Neuronal stem cell (in vitro differentiated cells): Measurements from ENCODE around the gene RNF114.

Experiments used
- DNase-seq: peaks from one replicate; pipeline ENCODE4 v3.0.0-alpha.2; 2013; ENCODE audit warnings: low spot score
- H2AFZ ChIP-seq: one replicate; pipeline ENCODE4 v1.6.1; 2013; ENCODE audit warnings: mild to moderate bottlenecking, low read length, inconsistent platforms
- H2AK5ac ChIP-seq: 2 replicates; pipeline ENCODE4 v1.6.1; 2013; ENCODE audit warnings: low read depth, mild to moderate bottlenecking, inconsistent platforms, low read length, moderate library complexity, mixed read lengths
- H2BK120ac ChIP-seq: 2 replicates; pipeline ENCODE4 v1.6.1; 2013; ENCODE audit warnings: low read depth, mild to moderate bottlenecking, inconsistent platforms, low read length, moderate library complexity, mixed read lengths
- H2BK12ac ChIP-seq: one replicate; pipeline ENCODE4 v1.6.1; 2013; ENCODE audit warnings: low read length, inconsistent platforms
- H2BK15ac ChIP-seq: 2 replicates; pipeline ENCODE4 v1.6.1; 2013; ENCODE audit warnings: mild to moderate bottlenecking, low read length, inconsistent platforms, mixed read lengths
- H2BK5ac ChIP-seq: one replicate; pipeline ENCODE4 v1.6.1; 2013; ENCODE audit warnings: inconsistent platforms, mild to moderate bottlenecking, low read length, moderate library complexity
- H3K14ac ChIP-seq: one replicate; pipeline ENCODE4 v1.6.1; 2013; ENCODE audit warnings: low read length, inconsistent platforms
- H3K18ac ChIP-seq: 2 replicates; pipeline ENCODE4 v1.6.1; 2013; ENCODE audit warnings: low read length, inconsistent platforms
- H3K23ac ChIP-seq: 2 replicates; pipeline ENCODE4 v1.6.1; 2013; ENCODE audit warnings: low read depth, mild to moderate bottlenecking, mixed read lengths, low read length, inconsistent platforms; ENCODE audit not compliant: poor library complexity
- H3K27ac ChIP-seq: replicated peaks from 3 replicates; pipeline ENCODE4 v1.5.1; 2013; ENCODE audit warnings: low read length, inconsistent platforms
- H3K27me3 ChIP-seq, 3 experiments: 2 replicates each; pipeline ENCODE4 v1.6.1; 2013; ENCODE audit warnings: low read length in 3 of 3, mild to moderate bottlenecking in 2 of 3, inconsistent platforms in 1 of 3, low read depth in 1 of 3, mixed read lengths in 1 of 3, moderate library complexity in 1 of 3; ENCODE audit not compliant: control insufficient read depth in 3 of 3, insufficient read depth in 3 of 3
- H3K36me3 ChIP-seq, 2 donors: replicated peaks in 1 of 2; 2 replicates each; pipeline ENCODE4 v1.6.1; 2013; ENCODE audit warnings: low read length in 2 of 2; ENCODE audit not compliant: control insufficient read depth in 2 of 2, insufficient read depth in 2 of 2
- H3K4ac ChIP-seq: 2 replicates; pipeline ENCODE4 v1.6.1; 2013; ENCODE audit warnings: inconsistent platforms, mild to moderate bottlenecking, low read length, moderate library complexity
- H3K4me1 ChIP-seq, 2 donors: 1 replicate in 1 of 2; 2 replicates in 1 of 2; pipeline ENCODE4 v1.6.1; 2013; ENCODE audit warnings: low read length in 2 of 2, low read depth in 1 of 2; ENCODE audit not compliant: control insufficient read depth in 2 of 2, insufficient read depth in 1 of 2
- H3K4me2 ChIP-seq: one replicate; pipeline ENCODE4 v1.6.1; 2013; ENCODE audit warnings: mild to moderate bottlenecking, low read length, inconsistent platforms; ENCODE audit not compliant: insufficient read depth, poor library complexity, severe bottlenecking
- H3K4me3 ChIP-seq, 2 donors: 2 replicates each; pipeline ENCODE4 v1.5.1; 2013; ENCODE audit warnings: low read length in 2 of 2, mild to moderate bottlenecking in 2 of 2, inconsistent platforms in 1 of 2, moderate library complexity in 1 of 2
- H3K79me1 ChIP-seq: one replicate; pipeline ENCODE4 v1.6.1; 2013; ENCODE audit warnings: low read depth, mild to moderate bottlenecking, inconsistent platforms, low read length, moderate library complexity
- H3K9ac ChIP-seq: one replicate; pipeline ENCODE4 v1.6.1; 2013; ENCODE audit warnings: mild to moderate bottlenecking, low read depth, low read length, inconsistent platforms; ENCODE audit not compliant: poor library complexity
- H3K9me3 ChIP-seq, 2 donors: replicated peaks in 1 of 2; 2 replicates each; pipeline versions ENCODE3 to v1.6.1; 2013; ENCODE audit warnings: low read length in 2 of 2, mild to moderate bottlenecking in 2 of 2, inconsistent platforms in 1 of 2, low read depth in 1 of 2, mixed read lengths in 1 of 2, moderate library complexity in 1 of 2; ENCODE audit not compliant: control insufficient read depth in 2 of 2, insufficient read depth in 1 of 2
- H4K8ac ChIP-seq: one replicate; pipeline ENCODE4 v1.6.1; 2013; ENCODE audit warnings: low read depth, mild to moderate bottlenecking, inconsistent platforms, low read length, moderate library complexity
- H4K91ac ChIP-seq: one replicate; pipeline ENCODE4 v1.6.1; 2013; ENCODE audit warnings: low read length, low read depth, mild to moderate bottlenecking, inconsistent platforms; ENCODE audit not compliant: poor library complexity
- WGBS, 2 donors: extraction: QIAGEN DNeasy Blood & Tissue Kit; methylation state at CpG; one replicate each; pipeline ENCODE4 v1.1.7; 2013; ENCODE audit warnings: missing lambda C conversion rate in 2 of 2, mixed read lengths in 1 of 2; ENCODE audit not compliant: insufficient read length in 2 of 2, insufficient replicate concordance in 1 of 2; ENCODE audit errors: extremely low coverage in 2 of 2; 5-methylcytosine and 5-hydroxymethylcytosine counted together

Gene RNF114

DNA sequence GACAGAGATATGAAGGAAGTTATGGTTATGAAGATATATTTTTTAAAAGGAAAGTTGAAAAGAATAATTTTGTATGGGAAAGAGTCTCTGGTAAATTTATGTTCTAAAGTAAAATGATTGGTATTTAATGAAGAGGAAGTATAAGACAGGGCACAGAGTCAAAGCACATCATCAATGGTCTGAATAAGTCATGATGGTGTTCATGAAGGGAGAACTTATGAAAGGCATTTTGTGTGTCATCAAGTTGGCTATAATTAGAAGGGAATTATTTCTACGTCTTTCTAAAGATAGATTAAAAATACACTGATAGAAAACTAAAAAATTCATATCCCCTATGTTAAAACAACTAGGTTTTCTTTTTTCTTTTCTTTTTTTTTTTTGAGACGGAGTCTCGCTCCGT is 25.2 kb downstream of the RNF114 start:
- H3K9ac ChIP-seq = no peak overlapping the region
- no peak overlapping the region for H2BK15ac ChIP-seq
- peaks cover 0 to 3% of the 10 kb centered on the region in 2 donors for H3K9me3 ChIP-seq
- H3K36me3 ChIP-seq = peaks cover 6 to 22% of the 10 kb centered on the region in 2 donors
- no peak overlapping the region for H3K4me2 ChIP-seq
- no peak overlapping the region for H2BK5ac ChIP-seq
- no peak for DNase-seq
- no peak overlapping the region for H2AFZ ChIP-seq
- no peaks in the 10 kb centered on the region for H3K4me1 ChIP-seq
- no peak overlapping the region for H2AK5ac ChIP-seq
- no peak overlapping the region for H3K14ac ChIP-seq
- no peak overlapping the region for H3K27ac ChIP-seq
- H3K4me3 ChIP-seq = no peak overlapping the region
- no peak overlapping the region for H3K23ac ChIP-seq
- H3K27me3 ChIP-seq = no peaks in the 10 kb centered on the region
- no CpG with 5 or more reads among the region's 4 CpGs for WGBS, 2 donors
- no peak overlapping the region for H4K91ac ChIP-seq
- H3K79me1 ChIP-seq = no peaks in the 10 kb centered on the region
- H2BK12ac ChIP-seq = no peak overlapping the region
- H3K18ac ChIP-seq = no peak overlapping the region
- no peak overlapping the region for H2BK120ac ChIP-seq
- H4K8ac ChIP-seq = no peak overlapping the region
- no peak overlapping the region for H3K4ac ChIP-seq

- no peaks in the 10 kb centered on the region for H3K9me3 ChIP-seq
- no peak overlapping the region for H2BK15ac ChIP-seq
- peaks cover 0 to 2% of the 10 kb centered on the region in 2 donors for H3K4me1 ChIP-seq
- H2BK120ac ChIP-seq = no peak overlapping the region
- no CpG with 5 or more reads among the region's 5 CpGs for WGBS, 2 donors
- H3K4ac ChIP-seq = no peak overlapping the region
- H3K4me3 ChIP-seq = no peak overlapping the region
- no peak overlapping the region for H2BK12ac ChIP-seq
- H3K27me3 ChIP-seq = no peaks in the 10 kb centered on the region
- no peak overlapping the region for H3K27ac ChIP-seq
- no peak overlapping the region for H4K8ac ChIP-seq
- H2AFZ ChIP-seq = no peak overlapping the region
- H3K14ac ChIP-seq = no peak overlapping the region
- no peak overlapping the region for H3K23ac ChIP-seq
- H2BK5ac ChIP-seq = no peak overlapping the region
- H3K4me2 ChIP-seq = no peak overlapping the region
- H3K36me3 ChIP-seq = peaks cover 0 to 1% of the 10 kb centered on the region in 2 donors
- DNase-seq = no peak
- no peak overlapping the region for H3K9ac ChIP-seq
- no peak overlapping the region for H3K18ac ChIP-seq
- H4K91ac ChIP-seq = no peak overlapping the region
- no peaks in the 10 kb centered on the region for H3K79me1 ChIP-seq
- H2AK5ac ChIP-seq = no peak overlapping the region
Observed at GRCh38 chr20:49964964-49965780, 29.0 kb downstream of the RNF114 start.

DNA sequence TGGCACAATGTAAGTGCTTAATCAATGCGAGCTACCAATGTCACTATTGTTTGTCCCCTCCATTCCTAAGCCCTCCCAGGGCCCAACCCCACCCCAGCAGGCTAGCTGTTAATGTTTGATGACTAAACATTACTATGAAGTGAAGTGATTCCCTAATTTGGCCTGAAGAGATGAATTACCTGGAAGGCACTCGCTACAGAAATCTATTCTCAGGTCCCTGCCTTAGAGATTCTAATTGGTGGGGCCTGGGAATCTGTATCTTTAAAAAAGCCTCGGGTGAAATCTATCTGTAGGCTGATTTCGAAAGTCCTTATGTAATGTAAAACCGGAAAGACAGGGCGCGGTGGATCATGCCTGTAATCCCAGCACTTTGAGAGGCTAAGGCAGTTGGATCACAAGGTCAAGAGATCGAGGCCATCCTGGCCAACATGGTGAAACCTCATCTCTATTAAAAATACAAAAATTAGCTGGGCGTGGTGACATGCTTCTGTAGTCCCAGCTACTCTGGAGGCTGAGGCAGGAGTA is 29.6 kb downstream of the RNF114 start:
- H3K9ac ChIP-seq = no peak overlapping the region
- no peak overlapping the region for H2BK120ac ChIP-seq
- H3K36me3 ChIP-seq = no peaks in the 10 kb centered on the region
- H4K8ac ChIP-seq = no peak overlapping the region
- H3K18ac ChIP-seq = no peak overlapping the region
- no peak overlapping the region for H2AFZ ChIP-seq
- no peak overlapping the region for H2BK12ac ChIP-seq
- H2BK5ac ChIP-seq = no peak overlapping the region
- H3K4me1 ChIP-seq = peaks cover 0 to 2% of the 10 kb centered on the region in 2 donors
- H3K27me3 ChIP-seq = no peaks in the 10 kb centered on the region
- H4K91ac ChIP-seq = no peak overlapping the region
- H3K23ac ChIP-seq = no peak overlapping the region
- no peak overlapping the region for H3K4me3 ChIP-seq
- DNase-seq = no peak
- H3K4ac ChIP-seq = no peak overlapping the region
- H3K27ac ChIP-seq = no peak overlapping the region
- H3K4me2 ChIP-seq = no peak overlapping the region
- H2AK5ac ChIP-seq = no peak overlapping the region
- no peaks in the 10 kb centered on the region for H3K9me3 ChIP-seq
- no CpG with 5 or more reads among the region's 9 CpGs for WGBS, 2 donors
- H3K14ac ChIP-seq = no peak overlapping the region
- H3K79me1 ChIP-seq = no peaks in the 10 kb centered on the region
- H2BK15ac ChIP-seq = no peak overlapping the region

DNA sequence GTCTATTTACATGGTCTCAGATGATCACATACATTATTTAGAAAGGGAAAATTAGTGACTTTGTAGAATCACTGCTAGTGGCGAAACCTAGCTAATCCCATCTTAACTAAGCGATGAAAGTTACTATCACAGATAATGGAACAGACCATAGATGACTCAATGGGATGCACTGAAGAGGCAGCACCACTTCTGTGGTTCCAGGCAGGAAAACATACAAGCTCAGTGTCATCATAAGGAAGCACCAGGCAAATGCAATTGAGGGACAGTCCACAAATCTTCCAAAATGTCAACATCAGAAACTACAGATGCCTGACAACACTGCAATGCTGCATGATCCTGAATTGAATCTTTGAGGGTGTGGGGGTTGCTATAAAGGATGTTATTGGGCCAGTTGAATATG is 30.7 kb downstream of the RNF114 start:
- H3K36me3 ChIP-seq = no peaks in the 10 kb centered on the region
- H3K23ac ChIP-seq = no peak overlapping the region
- no peak overlapping the region for H2AFZ ChIP-seq
- WGBS, 2 donors = no CpG with 5 or more reads among the region's 2 CpGs
- no peak overlapping the region for H2BK5ac ChIP-seq
- no peak for DNase-seq
- no peak overlapping the region for H3K27ac ChIP-seq
- no peak overlapping the region for H4K8ac ChIP-seq
- no peak overlapping the region for H3K4me3 ChIP-seq
- no peak overlapping the region for H2BK12ac ChIP-seq
- H3K18ac ChIP-seq = no peak overlapping the region
- no peaks in the 10 kb centered on the region for H3K27me3 ChIP-seq
- no peak overlapping the region for H3K4ac ChIP-seq
- H3K4me1 ChIP-seq = peaks cover 0 to 2% of the 10 kb centered on the region in 2 donors
- H2BK15ac ChIP-seq = no peak overlapping the region
- no peaks in the 10 kb centered on the region for H3K79me1 ChIP-seq
- no peaks in the 10 kb centered on the region for H3K9me3 ChIP-seq
- no peak overlapping the region for H4K91ac ChIP-seq
- H2BK120ac ChIP-seq = no peak overlapping the region
- no peak overlapping the region for H2AK5ac ChIP-seq
- no peak overlapping the region for H3K14ac ChIP-seq
- H3K4me2 ChIP-seq = no peak overlapping the region
- no peak overlapping the region for H3K9ac ChIP-seq
